Measurements from ENCODE around the gene HMOX1. TPM values are rescaled to one million over a fixed set of nuclear protein-coding genes. Genes with fewer than 3 reads are reported as not detected.
"Not testable (repeated sequence)": the region's sequence is repeated elsewhere in the genome, so short reads cannot be mapped to it uniquely, and the experiment has no call there.

Gene HMOX1
- polyA plus RNA-seq, 12 donors: 10.3 to 25.8 (median 13.3) TPM; not detected in 1

- DNase-seq: no peak
These were observed 51.5 kb downstream of the HMOX1 start for GRCh38 chr22:35432228-35432905.

DNA sequence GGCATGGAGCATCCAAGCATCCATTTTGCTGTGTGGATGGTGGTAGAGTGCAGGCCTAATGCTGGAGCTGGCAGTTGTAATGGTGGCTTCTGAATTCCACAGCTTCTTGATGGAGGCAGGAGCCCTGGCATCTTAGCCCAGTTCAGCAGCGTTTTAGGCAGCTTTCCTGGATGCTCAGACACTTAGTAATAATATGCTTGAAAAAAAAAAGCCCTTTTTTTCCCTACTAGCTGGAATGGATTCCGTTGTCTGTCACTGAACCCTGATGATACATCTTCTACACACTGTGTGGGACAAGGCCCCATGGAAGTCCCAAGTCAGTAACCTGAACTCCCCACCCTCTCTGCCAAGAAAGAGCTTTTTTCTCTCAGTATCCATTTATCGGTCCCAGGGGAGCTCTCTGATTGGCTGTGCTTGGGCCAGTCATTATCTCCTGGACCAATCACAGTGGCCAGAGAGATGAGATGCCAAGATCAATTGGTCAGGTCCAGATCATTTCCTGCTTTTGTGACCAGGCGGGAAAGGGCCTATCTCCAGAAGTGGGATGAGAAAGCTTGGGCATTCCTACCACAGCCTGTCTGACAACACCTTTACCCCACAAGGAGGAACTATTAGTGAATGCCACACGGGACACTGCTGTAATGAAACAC lies 53.3 kb downstream of the HMOX1 start:
- no peak for DNase-seq

GRCh38 chr22:35435201-35435740 lies 54.4 kb downstream of the HMOX1 start:
- DNase-seq: no peak

GRCh38 chr22:35436421-35436820 lies 55.5 kb downstream of the HMOX1 start:
- DNase-seq: no peak

GRCh38 chr22:35437049-35437448 lies 56.2 kb downstream of the HMOX1 start:
- DNase-seq: no peak

GRCh38 chr22:35438673-35439364 lies 57.9 kb downstream of the HMOX1 start:
- not testable (repeated sequence) for DNase-seq

- DNase-seq: no peak
These were observed 58.4 kb downstream of the HMOX1 start for GRCh38 chr22:35439365-35439717.

GRCh38 chr22:35440129-35440528 lies 59.2 kb downstream of the HMOX1 start:
- no peak for DNase-seq

GRCh38 chr22:35441489-35442100 lies 60.7 kb downstream of the HMOX1 start:
- DNase-seq: no peak

DNA sequence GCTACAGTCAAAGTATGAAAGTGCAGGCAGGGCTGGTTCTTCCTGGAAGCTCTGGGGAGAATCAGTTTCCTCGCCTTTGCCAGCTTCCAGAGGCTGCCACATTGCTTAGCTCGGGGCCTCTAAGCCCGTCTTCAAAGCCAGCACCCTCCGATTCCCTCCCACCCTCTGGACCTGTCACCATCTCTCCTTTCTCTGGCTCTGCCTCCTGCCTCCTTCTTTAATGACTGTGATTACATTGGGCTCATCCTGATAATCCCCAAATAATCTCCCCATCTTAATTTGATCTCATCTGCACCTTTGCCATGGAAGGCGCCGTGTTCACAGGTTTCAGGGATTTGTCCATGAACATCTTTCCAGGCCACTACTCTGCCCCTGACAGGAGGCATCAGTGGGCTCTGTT lies 61.6 kb downstream of the HMOX1 start:
- no peak for DNase-seq

DNA sequence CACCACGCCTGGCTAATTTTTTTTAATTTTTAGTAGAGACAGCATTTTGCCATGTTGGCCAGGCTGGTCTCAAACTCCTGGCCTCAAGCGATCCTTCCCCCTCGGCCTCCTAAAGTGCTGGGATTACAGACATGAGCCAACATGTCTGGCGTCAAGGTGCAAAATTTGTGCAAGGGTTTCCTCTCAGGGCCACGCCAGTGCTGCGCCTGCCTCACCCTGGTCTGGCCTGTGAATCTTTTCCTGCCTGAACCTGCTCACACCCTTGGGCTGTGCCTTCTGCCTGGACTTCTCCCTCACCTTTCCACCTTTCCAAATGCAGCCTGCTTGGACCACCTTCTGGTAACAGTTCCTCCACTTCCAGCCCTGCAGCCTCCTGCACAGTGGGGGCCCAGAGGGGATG lies 62.4 kb downstream of the HMOX1 start:
- DNase-seq: no peak

Other genes starting within 250 kb of the HMOX1 start
- 10 to 100 TPM in 11 of 12 donors, not detected in 1; 11.8 to 23.3 (median 15.8) TPM for gene HMGXB4, start 123.6 kb upstream of the HMOX1 start, polyA plus RNA-seq (ENCODE audit: insufficient read length in 12 of 12)
- gene TOM1, start 81.2 kb upstream of the HMOX1 start, polyA plus RNA-seq (ENCODE audit: insufficient read length in 12 of 12): 10 to 100 TPM in 11 of 12 donors, not detected in 1; 23.7 to 43.3 (median 28.9) TPM
- gene MCM5, start 19.0 kb downstream of the HMOX1 start, polyA plus RNA-seq (ENCODE audit: insufficient read length in 12 of 12): 10 to 100 TPM in 11 of 12 donors, not detected in 1; 26.2 to 66.4 (median 29.9) TPM
- 10 to 100 TPM in 8 of 12 donors, 1 to 10 TPM in 3, not detected in 1; 8.4 to 26.4 (median 13.1) TPM for gene RASD2, start 159.7 kb downstream of the HMOX1 start, polyA plus RNA-seq (ENCODE audit: insufficient read length in 12 of 12)
- 100 to 1,000 TPM in 10 of 12 donors, 10 to 100 TPM in 1, not detected in 1; 98.7 to 374 (median 315) TPM for gene MB, start 236.2 kb downstream of the HMOX1 start, polyA plus RNA-seq (ENCODE audit: insufficient read length in 12 of 12)

All from muscle of arm (tissue), 12 donors.